Mesenchymal stem cell (in vitro differentiated cells and primary cell): ENCODE measurements around the gene GEMIN7.

Experiments
- DNase-seq: peaks from one replicate; pipeline ENCODE4 v3.0.0-alpha.2; 2013
- H2AFZ ChIP-seq: one replicate; pipeline ENCODE4 v1.6.1; 2013; ENCODE audit warnings: low read depth, mild to moderate bottlenecking, control low read depth, inconsistent platforms, low read length, moderate library complexity
- H2AK5ac ChIP-seq: 2 replicates; pipeline ENCODE4 v1.6.1; 2013; ENCODE audit warnings: low read length, moderate library complexity, mild to moderate bottlenecking, inconsistent platforms; ENCODE audit not compliant: severe bottlenecking
- H2BK120ac ChIP-seq: one replicate; pipeline ENCODE4 v1.6.1; 2013; ENCODE audit warnings: low read depth, mild to moderate bottlenecking, inconsistent platforms, low read length, moderate library complexity
- H2BK12ac ChIP-seq, 2 experiments: one replicate each; pipeline ENCODE4 v1.6.1; 2013; ENCODE audit warnings: inconsistent platforms in 2 of 2, low read length in 2 of 2, mild to moderate bottlenecking in 2 of 2, moderate library complexity in 2 of 2, control low read depth in 1 of 2
- H2BK15ac ChIP-seq: one replicate; pipeline ENCODE4 v1.6.1; 2013; ENCODE audit warnings: mild to moderate bottlenecking, low read depth, inconsistent platforms; ENCODE audit not compliant: poor library complexity, severe bottlenecking
- H2BK5ac ChIP-seq: 2 replicates; pipeline ENCODE4 v1.6.1; 2013; ENCODE audit warnings: low read depth, mild to moderate bottlenecking, low read length, control low read depth, inconsistent platforms; ENCODE audit not compliant: poor library complexity, severe bottlenecking
- H3K14ac ChIP-seq, 2 experiments: one replicate each; pipeline ENCODE4 v1.6.1; 2013; ENCODE audit warnings: inconsistent platforms in 2 of 2, low read length in 2 of 2, control low read depth in 1 of 2, mild to moderate bottlenecking in 1 of 2, moderate library complexity in 1 of 2
- H3K18ac ChIP-seq, 2 experiments: one replicate each; pipeline ENCODE4 v1.6.1; 2013; ENCODE audit warnings: inconsistent platforms in 2 of 2, low read length in 2 of 2, control low read depth in 1 of 2, low read depth in 1 of 2, mild to moderate bottlenecking in 1 of 2
- H3K23ac ChIP-seq, 2 experiments: one replicate each; pipeline ENCODE4 v1.6.1; 2013; ENCODE audit warnings: inconsistent platforms in 2 of 2, low read length in 2 of 2, mild to moderate bottlenecking in 2 of 2, moderate library complexity in 2 of 2, control low read depth in 1 of 2
- H3K27ac ChIP-seq: 2 replicates; pipeline ENCODE4 v1.5.1; 2013; ENCODE audit warnings: mild to moderate bottlenecking, moderate library complexity, low read length, control low read depth, inconsistent platforms; ENCODE audit not compliant: poor library complexity, severe bottlenecking
- H3K27me3 ChIP-seq, 2 experiments: 2 replicates each; pipeline versions ENCODE4 v1.6.1 to v1.7.0; 2013; ENCODE audit warnings: low read length in 2 of 2, mild to moderate bottlenecking in 2 of 2, moderate library complexity in 2 of 2, control low read depth in 1 of 2, inconsistent platforms in 1 of 2; ENCODE audit not compliant: control insufficient read depth in 1 of 2, insufficient read depth in 1 of 2
- H3K36me3 ChIP-seq, 2 experiments: 2 replicates each; pipeline versions ENCODE4 v1.6.1 to v1.7.0; 2013; ENCODE audit warnings: low read length in 2 of 2, control low read depth in 1 of 2, inconsistent platforms in 1 of 2, low read depth in 1 of 2, mild to moderate bottlenecking in 1 of 2; ENCODE audit not compliant: insufficient read depth in 2 of 2, control insufficient read depth in 1 of 2
- H3K4ac ChIP-seq, 2 experiments: one replicate each; pipeline ENCODE4 v1.6.1; 2013; ENCODE audit warnings: inconsistent platforms in 2 of 2, low read length in 2 of 2, mild to moderate bottlenecking in 2 of 2, moderate library complexity in 2 of 2, control low read depth in 1 of 2, low read depth in 1 of 2
- H3K4me1 ChIP-seq: 2 replicates; pipeline ENCODE4 v1.6.1; 2013; ENCODE audit warnings: low read depth, low read length, control low read depth; ENCODE audit not compliant: control insufficient read depth, insufficient read depth
- H3K4me2 ChIP-seq: 2 replicates; pipeline ENCODE4 v1.6.1; 2013; ENCODE audit warnings: low read length, mild to moderate bottlenecking, inconsistent platforms; ENCODE audit not compliant: poor library complexity, severe bottlenecking
- H3K4me3 ChIP-seq, 2 experiments: 2 replicates each; pipeline versions ENCODE4 v1.5.1 to v1.7.0; 2013; ENCODE audit warnings: low read length in 2 of 2, mild to moderate bottlenecking in 2 of 2, control low read depth in 1 of 2, low read depth in 1 of 2; ENCODE audit not compliant: insufficient read depth in 1 of 2
- H3K79me1 ChIP-seq: replicated peaks from 2 replicates; pipeline ENCODE4 v1.6.1; 2013; ENCODE audit warnings: mild to moderate bottlenecking, control low read depth, low read length, inconsistent platforms; ENCODE audit not compliant: poor library complexity, severe bottlenecking
- H3K9ac ChIP-seq: 2 replicates; pipeline ENCODE4 v1.7.0; 2013; ENCODE audit warnings: mild to moderate bottlenecking, low read length, moderate library complexity
- H3K9me3 ChIP-seq: 2 replicates; pipeline ENCODE4 v1.7.0; 2013; ENCODE audit warnings: mild to moderate bottlenecking, low read length; ENCODE audit not compliant: control insufficient read depth
- H4K8ac ChIP-seq: one replicate; pipeline ENCODE4 v1.6.1; 2013; ENCODE audit warnings: inconsistent platforms, mild to moderate bottlenecking, low read length, moderate library complexity
- H4K91ac ChIP-seq: one replicate; pipeline ENCODE4 v1.6.1; 2013; ENCODE audit warnings: mild to moderate bottlenecking, low read length, inconsistent platforms
- WGBS: methylation state at CpG from one replicate; pipeline ENCODE4 v1.1.7; 2013; ENCODE audit warnings: mixed read lengths; 5-methylcytosine and 5-hydroxymethylcytosine counted together

GEMIN7 gene

DNA sequence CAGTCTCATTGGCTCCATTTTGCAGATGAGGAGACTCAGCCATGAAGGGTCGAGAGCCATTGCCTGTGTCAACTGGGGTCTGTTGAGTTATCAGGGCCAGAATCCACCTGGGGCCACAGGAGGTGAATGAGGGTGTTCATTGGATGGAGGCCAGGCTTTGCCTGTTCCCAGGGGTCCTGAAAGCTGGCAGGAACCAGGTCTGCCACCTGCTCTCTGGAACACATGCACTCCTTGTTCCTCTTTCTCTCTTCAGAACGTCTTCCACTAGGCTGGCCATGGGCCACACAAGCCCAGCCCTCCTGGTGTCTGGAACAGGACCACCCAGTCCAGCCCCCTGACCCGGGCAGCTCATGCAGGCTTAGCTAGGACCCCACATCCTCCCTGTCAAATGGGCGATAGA lies 35.1 kb downstream of the GEMIN7 start:
- H4K91ac ChIP-seq, result no peak overlapping the region
- H3K36me3 ChIP-seq, result peaks cover 0 to 28% of the 10 kb centered on the region in 2 experiments
- no peak overlapping the region for H3K27ac ChIP-seq
- H3K27me3 ChIP-seq, result no peaks in the 10 kb centered on the region
- no peak overlapping the region for H2BK5ac ChIP-seq
- H2BK12ac ChIP-seq, result no peak overlapping the region
- H3K79me1 ChIP-seq, result peaks cover 62% of the 10 kb centered on the region
- H3K4me1 ChIP-seq, result peaks cover 27% of the 10 kb centered on the region
- no peak overlapping the region for H2BK15ac ChIP-seq
- H3K14ac ChIP-seq, result no peak overlapping the region
- 97% methylated on average over 3 of the region's 4 CpGs for WGBS
- no peak overlapping the region for H3K23ac ChIP-seq
- no peak for DNase-seq
- H4K8ac ChIP-seq, result no peak overlapping the region
- no peaks in the 10 kb centered on the region for H3K9me3 ChIP-seq
- no peak overlapping the region for H3K4ac ChIP-seq
- no peak overlapping the region for H2BK120ac ChIP-seq
- no peak overlapping the region for H2AFZ ChIP-seq
- no peak overlapping the region for H3K18ac ChIP-seq
- H3K4me2 ChIP-seq, result no peak overlapping the region
- no peak overlapping the region for H2AK5ac ChIP-seq
- H3K4me3 ChIP-seq, result no peak overlapping the region
- no peak overlapping the region for H3K9ac ChIP-seq

- peaks cover 25% of the 10 kb centered on the region for H3K4me1 ChIP-seq
- DNase-seq, result no peak
- no peak overlapping the region for H2BK15ac ChIP-seq
- no peak overlapping the region for H3K23ac ChIP-seq
- H3K14ac ChIP-seq, result peak overlapping the region in 1 of 2 experiments; percentile 12
- H3K27me3 ChIP-seq, result no peaks in the 10 kb centered on the region
- no peak overlapping the region for H2BK120ac ChIP-seq
- H3K4ac ChIP-seq, result no peak overlapping the region
- H3K18ac ChIP-seq, result no peak overlapping the region
- 98% methylated on average over 21 of the region's 21 CpGs for WGBS
- peaks cover 57% of the 10 kb centered on the region for H3K79me1 ChIP-seq
- H4K91ac ChIP-seq, result no peak overlapping the region
- H3K4me2 ChIP-seq, result no peak overlapping the region
- no peak overlapping the region for H3K9ac ChIP-seq
- H3K27ac ChIP-seq, result no peak overlapping the region
- H3K36me3 ChIP-seq, result peaks cover 4 to 26% of the 10 kb centered on the region in 2 experiments
- H2AK5ac ChIP-seq, result no peak overlapping the region
- H2BK5ac ChIP-seq, result no peak overlapping the region
- no peak overlapping the region for H3K4me3 ChIP-seq
- no peak overlapping the region for H2AFZ ChIP-seq
- no peak overlapping the region for H2BK12ac ChIP-seq
- no peak overlapping the region for H4K8ac ChIP-seq
- H3K9me3 ChIP-seq, result no peaks in the 10 kb centered on the region
These were observed 37.0 kb downstream of the GEMIN7 start for GRCh38 chr19:45115809-45116615.

GRCh38 chr19:45117167-45117594 lies 38.1 kb downstream of the GEMIN7 start:
- Histone ChIP-seq H3K4me2 (no peak overlapping the region), H3K18ac (peak overlapping the region in 1 of 2 experiments; percentile 5), H4K8ac (no peak overlapping the region), H3K36me3 (peaks cover 4 to 29% of the 10 kb centered on the region in 2 experiments), H3K4ac (no peak overlapping the region), H4K91ac (peak overlapping the region; percentile 18), H2BK12ac (no peak overlapping the region), H2BK15ac (no peak overlapping the region), H2BK5ac (no peak overlapping the region), H3K9me3 (no peaks in the 10 kb centered on the region), H2AK5ac (no peak overlapping the region), H3K4me1 (peaks cover 32% of the 10 kb centered on the region), H3K27ac (no peak overlapping the region), H2BK120ac (no peak overlapping the region), H3K79me1 (peaks cover 66% of the 10 kb centered on the region), H3K23ac (no peak overlapping the region), H3K4me3 (no peak overlapping the region), H3K14ac (no peak overlapping the region), H3K27me3 (no peaks in the 10 kb centered on the region), H2AFZ (no peak overlapping the region), H3K9ac (no peak overlapping the region)
- DNase-seq, result peak; percentile 40
- WGBS, result 51% methylated on average over 16 of the region's 16 CpGs

GRCh38 chr19:45117671-45118070 lies 38.6 kb downstream of the GEMIN7 start:
- peak overlapping the region in 1 of 2 experiments; percentile 15 for H2BK12ac ChIP-seq
- H2BK15ac ChIP-seq, result no peak overlapping the region
- H3K14ac ChIP-seq, result no peak overlapping the region
- H3K27me3 ChIP-seq, result no peaks in the 10 kb centered on the region
- H3K36me3 ChIP-seq, result peaks cover 4 to 24% of the 10 kb centered on the region in 2 experiments
- no peak overlapping the region for H3K9ac ChIP-seq
- H3K9me3 ChIP-seq, result no peaks in the 10 kb centered on the region
- H2AK5ac ChIP-seq, result no peak overlapping the region
- no peak overlapping the region for H3K4ac ChIP-seq
- H3K79me1 ChIP-seq, result peaks cover 65% of the 10 kb centered on the region
- H3K23ac ChIP-seq, result no peak overlapping the region
- WGBS, result 87% methylated on average over 12 of the region's 12 CpGs
- H3K4me1 ChIP-seq, result peaks cover 32% of the 10 kb centered on the region
- peak overlapping the region; percentile 18 for H4K91ac ChIP-seq
- no peak overlapping the region for H2AFZ ChIP-seq
- H2BK120ac ChIP-seq, result no peak overlapping the region
- H2BK5ac ChIP-seq, result no peak overlapping the region
- peak overlapping the region in 1 of 2 experiments; percentile 5 for H3K18ac ChIP-seq
- H3K4me2 ChIP-seq, result no peak overlapping the region
- H4K8ac ChIP-seq, result peak overlapping the region; percentile 33
- H3K27ac ChIP-seq, result no peak overlapping the region
- H3K4me3 ChIP-seq, result no peak overlapping the region
- no peak for DNase-seq
